Endothelial cell of umbilical vein (primary cell): ENCODE results near the gene CDR2L.

ENCODE experiments used
- MYC ChIP-seq: IDR thresholded peaks from one replicate; pipeline ENCODE4 v1.6.1; 2011; ENCODE audit warnings: mild to moderate bottlenecking, low read depth, low read length
- TF ChIP-seq, protein P1 (sequence below): IDR thresholded peaks from 2 replicates; pipeline ENCODE4 v1.6.1; 2011; ENCODE audit not compliant: insufficient read depth, insufficient read length

DNA sequence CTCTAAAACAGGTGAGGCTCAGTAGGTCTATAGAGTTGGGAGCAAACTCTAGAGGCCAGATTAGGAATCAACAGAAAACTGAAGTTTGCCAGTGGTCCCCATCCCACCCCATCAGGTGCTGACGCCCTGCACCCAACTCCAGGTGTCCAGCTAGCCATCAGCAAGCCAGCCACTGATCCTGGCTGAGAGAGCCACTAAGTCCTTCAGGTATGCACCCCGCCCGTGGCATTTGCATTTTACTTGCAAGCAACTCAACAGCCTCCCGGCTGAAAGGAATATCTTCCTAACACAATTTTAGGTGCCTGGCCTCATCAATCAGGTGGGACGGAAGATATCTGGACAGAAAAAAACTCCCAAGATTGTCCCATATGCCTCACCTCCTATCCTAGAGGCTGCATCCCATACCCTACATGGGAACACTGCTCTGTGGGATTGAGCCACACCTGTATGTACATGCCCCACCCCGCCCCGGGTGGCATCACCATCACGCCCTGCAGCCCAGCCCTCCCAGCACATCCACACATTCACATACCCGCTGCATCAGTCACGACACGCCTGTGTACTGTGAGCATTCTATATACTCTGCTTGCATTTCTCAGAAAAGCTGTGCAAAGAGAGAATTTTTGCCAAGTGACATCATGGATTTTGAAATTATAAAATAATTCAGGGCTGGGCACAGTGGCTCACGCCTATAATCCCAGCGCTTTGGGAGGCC lies 43.5 kb upstream of the CDR2L start:
- TF ChIP-seq, protein P1, sequence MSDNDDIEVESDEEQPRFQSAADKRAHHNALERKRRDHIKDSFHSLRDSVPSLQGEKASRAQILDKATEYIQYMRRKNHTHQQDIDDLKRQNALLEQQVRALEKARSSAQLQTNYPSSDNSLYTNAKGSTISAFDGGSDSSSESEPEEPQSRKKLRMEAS = no peak
- TF ChIP-seq MYC = no peak
